Activated CD4-positive, alpha-beta T cell treated with anti-CD3 and anti-CD28 coated beads, Interleukin-2, Interleukin-4, amounts not matched to agents 100 ng/mL and 50 ng/mL, durations not matched to agents 16 hours and 8 hours (primary cell): ENCODE data around the gene NELFB.

Experiments used
- DNase-seq: peaks from one replicate; pipeline ENCODE4 v3.0.0-alpha.2; 2020; ENCODE audit warnings: low spot score

The NELFB gene

GRCh38 chr9:137303151-137303892 is 48.2 kb downstream of the NELFB start:
- DNase-seq, result no peak

GRCh38 chr9:137303893-137304382 is 48.8 kb downstream of the NELFB start:
- no peak for DNase-seq

GRCh38 chr9:137304383-137305059 is 49.4 kb downstream of the NELFB start:
- DNase-seq, result no peak

- DNase-seq, result peak; percentile 62
Observed at GRCh38 chr9:137305060-137305797, 50.1 kb downstream of the NELFB start.

- no peak for DNase-seq
Observed at GRCh38 chr9:137305798-137306065, 50.6 kb downstream of the NELFB start.

GRCh38 chr9:137306066-137306849 is 51.1 kb downstream of the NELFB start:
- no peak for DNase-seq

GRCh38 chr9:137306850-137307254 is 51.7 kb downstream of the NELFB start:
- DNase-seq, result no peak

GRCh38 chr9:137307255-137308056 is 52.3 kb downstream of the NELFB start:
- DNase-seq, result no peak

GRCh38 chr9:137308057-137308619 is 53.0 kb downstream of the NELFB start:
- DNase-seq, result no peak

- DNase-seq, result no peak
Observed at GRCh38 chr9:137309368-137310188, 54.5 kb downstream of the NELFB start.

GRCh38 chr9:137310189-137311052 is 55.3 kb downstream of the NELFB start:
- DNase-seq, result no peak

- DNase-seq, result no peak
Observed at GRCh38 chr9:137311171-137311985, 56.3 kb downstream of the NELFB start.

GRCh38 chr9:137311986-137312851 is 57.1 kb downstream of the NELFB start:
- no peak for DNase-seq

- no peak for DNase-seq
Observed at GRCh38 chr9:137312852-137313325, 57.8 kb downstream of the NELFB start.

- no peak for DNase-seq
Observed at GRCh38 chr9:137313326-137313936, 58.3 kb downstream of the NELFB start.

- DNase-seq, result no peak
Observed at GRCh38 chr9:137313956-137314560, 58.9 kb downstream of the NELFB start.
